ENCODE results near the gene RGS11. TPM values are rescaled to one million over a fixed set of nuclear protein-coding genes. Genes with fewer than 3 reads are reported as not detected.

Gene RGS11
- polyA plus RNA-seq, 1 donor from 2014 or later, result 3.5 TPM

DNA sequence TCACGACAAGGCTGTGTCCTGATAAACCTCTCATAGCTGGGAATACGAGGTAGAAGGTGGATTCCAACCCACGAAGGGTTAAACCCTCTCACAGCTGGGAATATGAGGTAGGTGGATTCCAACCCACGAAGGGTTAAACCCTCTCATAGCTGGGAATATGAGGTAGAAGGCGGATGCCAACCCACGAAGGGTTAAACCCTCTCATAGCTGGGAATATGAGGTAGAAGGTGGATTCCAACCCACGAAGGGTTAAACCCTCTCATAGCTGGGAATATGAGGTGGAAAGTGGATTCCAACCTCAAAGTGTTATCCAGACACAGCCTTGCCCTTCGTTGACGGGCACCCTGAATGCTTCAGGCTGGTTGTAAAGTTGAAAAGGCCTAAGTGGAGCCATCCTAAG is 45.8 kb upstream of the RGS11 start:
- no peaks in the 10 kb centered on the region for H3K36me3 ChIP-seq (ENCODE audit: insufficient read depth, low read length)
- H3K4me3 ChIP-seq (ENCODE audit: low read length), result no peak overlapping the region
- no peak overlapping the region for H3K27ac ChIP-seq (ENCODE audit: low read length)
- no peaks in the 10 kb centered on the region for H3F3A ChIP-seq (ENCODE audit: insufficient read depth, low read length, poor library complexity, severe bottlenecking)
- no peak overlapping the region for H3K9ac ChIP-seq (ENCODE audit: low read length)
- no peak overlapping the region for H3K4me2 ChIP-seq (ENCODE audit: low read length)
- no peaks in the 10 kb centered on the region for H3K9me2 ChIP-seq (ENCODE audit: insufficient read depth, low read length)
- H2AFZ ChIP-seq (ENCODE audit: low read depth, low read length), result no peak overlapping the region
- H3K27me3 ChIP-seq (ENCODE audit: insufficient read depth, low read depth, low read length), result no peaks in the 10 kb centered on the region
- no peaks in the 10 kb centered on the region for H4K20me1 ChIP-seq (ENCODE audit: insufficient read depth)
- no peaks in the 10 kb centered on the region for H3K9me3 ChIP-seq (ENCODE audit: low read length)
- H3K79me2 ChIP-seq (replicated peaks; ENCODE audit: insufficient read depth, low read length), result peaks cover 4% of the 10 kb centered on the region
- TF ChIP-seq POLR2AphosphoS5 (IDR thresholded peaks at IDR 0.05) (no peak), MXI1 (conservative IDR thresholded peaks at IDR 0.05; ENCODE audit: poor library complexity, severe bottlenecking) (no peak), EP300 (conservative IDR thresholded peaks at IDR 0.05; ENCODE audit: poor library complexity, severe bottlenecking) (no peak), SMC3 (conservative IDR thresholded peaks at IDR 0.05; ENCODE audit: poor library complexity) (no peak), TAF1 (IDR thresholded peaks at IDR 0.05; ENCODE audit: low read depth) (no peak), EZH2 (IDR thresholded peaks at IDR 0.05; ENCODE audit: borderline replicate concordance, insufficient read depth, low read length, poor library complexity, severe bottlenecking) (no peak), RAD21 (conservative IDR thresholded peaks at IDR 0.05) (no peak)
- TF ChIP-seq, protein P1, sequence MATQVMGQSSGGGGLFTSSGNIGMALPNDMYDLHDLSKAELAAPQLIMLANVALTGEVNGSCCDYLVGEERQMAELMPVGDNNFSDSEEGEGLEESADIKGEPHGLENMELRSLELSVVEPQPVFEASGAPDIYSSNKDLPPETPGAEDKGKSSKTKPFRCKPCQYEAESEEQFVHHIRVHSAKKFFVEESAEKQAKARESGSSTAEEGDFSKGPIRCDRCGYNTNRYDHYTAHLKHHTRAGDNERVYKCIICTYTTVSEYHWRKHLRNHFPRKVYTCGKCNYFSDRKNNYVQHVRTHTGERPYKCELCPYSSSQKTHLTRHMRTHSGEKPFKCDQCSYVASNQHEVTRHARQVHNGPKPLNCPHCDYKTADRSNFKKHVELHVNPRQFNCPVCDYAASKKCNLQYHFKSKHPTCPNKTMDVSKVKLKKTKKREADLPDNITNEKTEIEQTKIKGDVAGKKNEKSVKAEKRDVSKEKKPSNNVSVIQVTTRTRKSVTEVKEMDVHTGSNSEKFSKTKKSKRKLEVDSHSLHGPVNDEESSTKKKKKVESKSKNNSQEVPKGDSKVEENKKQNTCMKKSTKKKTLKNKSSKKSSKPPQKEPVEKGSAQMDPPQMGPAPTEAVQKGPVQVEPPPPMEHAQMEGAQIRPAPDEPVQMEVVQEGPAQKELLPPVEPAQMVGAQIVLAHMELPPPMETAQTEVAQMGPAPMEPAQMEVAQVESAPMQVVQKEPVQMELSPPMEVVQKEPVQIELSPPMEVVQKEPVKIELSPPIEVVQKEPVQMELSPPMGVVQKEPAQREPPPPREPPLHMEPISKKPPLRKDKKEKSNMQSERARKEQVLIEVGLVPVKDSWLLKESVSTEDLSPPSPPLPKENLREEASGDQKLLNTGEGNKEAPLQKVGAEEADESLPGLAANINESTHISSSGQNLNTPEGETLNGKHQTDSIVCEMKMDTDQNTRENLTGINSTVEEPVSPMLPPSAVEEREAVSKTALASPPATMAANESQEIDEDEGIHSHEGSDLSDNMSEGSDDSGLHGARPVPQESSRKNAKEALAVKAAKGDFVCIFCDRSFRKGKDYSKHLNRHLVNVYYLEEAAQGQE (IDR thresholded peaks at IDR 0.05; ENCODE audit: borderline replicate concordance), result no peak
- TF ChIP-seq, protein P2, sequence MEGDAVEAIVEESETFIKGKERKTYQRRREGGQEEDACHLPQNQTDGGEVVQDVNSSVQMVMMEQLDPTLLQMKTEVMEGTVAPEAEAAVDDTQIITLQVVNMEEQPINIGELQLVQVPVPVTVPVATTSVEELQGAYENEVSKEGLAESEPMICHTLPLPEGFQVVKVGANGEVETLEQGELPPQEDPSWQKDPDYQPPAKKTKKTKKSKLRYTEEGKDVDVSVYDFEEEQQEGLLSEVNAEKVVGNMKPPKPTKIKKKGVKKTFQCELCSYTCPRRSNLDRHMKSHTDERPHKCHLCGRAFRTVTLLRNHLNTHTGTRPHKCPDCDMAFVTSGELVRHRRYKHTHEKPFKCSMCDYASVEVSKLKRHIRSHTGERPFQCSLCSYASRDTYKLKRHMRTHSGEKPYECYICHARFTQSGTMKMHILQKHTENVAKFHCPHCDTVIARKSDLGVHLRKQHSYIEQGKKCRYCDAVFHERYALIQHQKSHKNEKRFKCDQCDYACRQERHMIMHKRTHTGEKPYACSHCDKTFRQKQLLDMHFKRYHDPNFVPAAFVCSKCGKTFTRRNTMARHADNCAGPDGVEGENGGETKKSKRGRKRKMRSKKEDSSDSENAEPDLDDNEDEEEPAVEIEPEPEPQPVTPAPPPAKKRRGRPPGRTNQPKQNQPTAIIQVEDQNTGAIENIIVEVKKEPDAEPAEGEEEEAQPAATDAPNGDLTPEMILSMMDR (IDR thresholded peaks at IDR 0.05; ENCODE audit: poor library complexity, severe bottlenecking), result no peak

DNA sequence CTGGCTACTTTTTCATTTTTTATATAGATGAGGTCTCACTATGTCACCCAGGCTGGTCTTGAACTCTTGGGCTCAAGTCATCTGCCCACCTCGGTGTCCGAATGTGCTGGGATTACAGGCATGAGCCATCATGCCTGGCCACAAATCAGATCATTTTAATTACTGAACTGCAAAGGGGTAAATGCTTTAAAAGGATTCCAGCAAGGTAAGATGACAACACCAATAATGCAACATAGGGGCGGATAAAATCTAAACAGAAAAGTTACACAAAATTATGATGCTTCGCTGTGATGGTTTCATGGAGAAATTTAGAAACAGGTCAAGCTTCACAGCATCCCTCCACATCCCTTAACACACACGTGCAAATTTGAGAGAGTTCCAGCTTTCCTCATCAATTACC is 44.5 kb upstream of the RGS11 start:
- no peak overlapping the region for H3K4me3 ChIP-seq (ENCODE audit: low read length)
- H3K27me3 ChIP-seq (ENCODE audit: insufficient read depth, low read depth, low read length), result no peaks in the 10 kb centered on the region
- no peak overlapping the region for H2AFZ ChIP-seq (ENCODE audit: low read depth, low read length)
- H3K4me2 ChIP-seq (ENCODE audit: low read length), result no peak overlapping the region
- no peaks in the 10 kb centered on the region for H3K9me3 ChIP-seq (ENCODE audit: low read length)
- H3K79me2 ChIP-seq (replicated peaks; ENCODE audit: insufficient read depth, low read length), result peaks cover 4% of the 10 kb centered on the region
- no peaks in the 10 kb centered on the region for H3K36me3 ChIP-seq (ENCODE audit: insufficient read depth, low read length)
- no peaks in the 10 kb centered on the region for H3F3A ChIP-seq (ENCODE audit: insufficient read depth, low read length, poor library complexity, severe bottlenecking)
- no peaks in the 10 kb centered on the region for H3K9me2 ChIP-seq (ENCODE audit: insufficient read depth, low read length)
- no peak overlapping the region for H3K27ac ChIP-seq (ENCODE audit: low read length)
- TF ChIP-seq SMC3 (conservative IDR thresholded peaks at IDR 0.05; ENCODE audit: poor library complexity) (no peak), POLR2AphosphoS5 (IDR thresholded peaks at IDR 0.05) (no peak), EP300 (conservative IDR thresholded peaks at IDR 0.05; ENCODE audit: poor library complexity, severe bottlenecking) (no peak), MXI1 (conservative IDR thresholded peaks at IDR 0.05; ENCODE audit: poor library complexity, severe bottlenecking) (no peak), EZH2 (IDR thresholded peaks at IDR 0.05; ENCODE audit: borderline replicate concordance, insufficient read depth, low read length, poor library complexity, severe bottlenecking) (no peak), TAF1 (IDR thresholded peaks at IDR 0.05; ENCODE audit: low read depth) (no peak)
- TF ChIP-seq, protein P2 (IDR thresholded peaks at IDR 0.05; ENCODE audit: poor library complexity, severe bottlenecking), result no peak
- no peaks in the 10 kb centered on the region for H4K20me1 ChIP-seq (ENCODE audit: insufficient read depth)
- H3K9ac ChIP-seq (ENCODE audit: low read length), result no peak overlapping the region

Measured in neural cell (in vitro differentiated cells).